ENCODE measurements around the gene TUBA8.

- TF ChIP-seq, protein P1, sequence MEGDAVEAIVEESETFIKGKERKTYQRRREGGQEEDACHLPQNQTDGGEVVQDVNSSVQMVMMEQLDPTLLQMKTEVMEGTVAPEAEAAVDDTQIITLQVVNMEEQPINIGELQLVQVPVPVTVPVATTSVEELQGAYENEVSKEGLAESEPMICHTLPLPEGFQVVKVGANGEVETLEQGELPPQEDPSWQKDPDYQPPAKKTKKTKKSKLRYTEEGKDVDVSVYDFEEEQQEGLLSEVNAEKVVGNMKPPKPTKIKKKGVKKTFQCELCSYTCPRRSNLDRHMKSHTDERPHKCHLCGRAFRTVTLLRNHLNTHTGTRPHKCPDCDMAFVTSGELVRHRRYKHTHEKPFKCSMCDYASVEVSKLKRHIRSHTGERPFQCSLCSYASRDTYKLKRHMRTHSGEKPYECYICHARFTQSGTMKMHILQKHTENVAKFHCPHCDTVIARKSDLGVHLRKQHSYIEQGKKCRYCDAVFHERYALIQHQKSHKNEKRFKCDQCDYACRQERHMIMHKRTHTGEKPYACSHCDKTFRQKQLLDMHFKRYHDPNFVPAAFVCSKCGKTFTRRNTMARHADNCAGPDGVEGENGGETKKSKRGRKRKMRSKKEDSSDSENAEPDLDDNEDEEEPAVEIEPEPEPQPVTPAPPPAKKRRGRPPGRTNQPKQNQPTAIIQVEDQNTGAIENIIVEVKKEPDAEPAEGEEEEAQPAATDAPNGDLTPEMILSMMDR (IDR thresholded peaks at IDR 0.05; ENCODE audit: borderline replicate concordance, extremely low read depth, low read length, poor library complexity, severe bottlenecking) = no peak
- no peak for TF ChIP-seq EZH2 (IDR thresholded peaks at IDR 0.05; ENCODE audit: borderline replicate concordance, low read depth, low read length, severe bottlenecking)
Measured at GRCh38 chr22:18087350-18087855, 23.2 kb upstream of the TUBA8 start.

All from DND-41 (cell line).